ENCODE measurements around the gene FBXO21.

- TF ChIP-seq CTCF (IDR thresholded peaks at IDR 0.05) (no peak), POLR2A (IDR thresholded peaks at IDR 0.05) (no peak)
Measured at GRCh38 chr12:117098024-117098360, 92.3 kb downstream of the FBXO21 start.
